ENCODE results near the gene GAB2.

Gene GAB2

DNA sequence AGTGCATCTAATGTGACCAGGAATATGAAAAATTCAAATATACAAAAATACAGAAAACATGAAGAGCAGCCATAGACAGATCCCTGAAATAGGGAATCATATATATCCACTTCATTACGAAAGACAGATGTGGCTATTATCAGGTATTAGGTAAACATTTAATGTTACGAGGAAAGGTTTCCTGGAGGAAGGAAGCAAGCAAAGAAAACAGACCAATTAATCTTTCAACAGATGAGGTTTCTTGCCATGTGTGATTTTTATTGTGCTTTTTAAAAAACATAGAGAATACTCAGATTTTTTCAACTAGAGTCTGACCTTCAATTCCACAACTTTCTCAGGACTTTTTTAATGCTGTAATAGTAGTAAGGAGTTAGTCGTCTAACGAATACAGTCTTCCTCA, 24.3 kb upstream of the GAB2 start:
- Histone ChIP-seq H3K27ac (no peak overlapping the region), H3K4me3 (no peak overlapping the region)
- DNase-seq (ENCODE audit: low spot score), result no peak
- TF ChIP-seq, protein P1, sequence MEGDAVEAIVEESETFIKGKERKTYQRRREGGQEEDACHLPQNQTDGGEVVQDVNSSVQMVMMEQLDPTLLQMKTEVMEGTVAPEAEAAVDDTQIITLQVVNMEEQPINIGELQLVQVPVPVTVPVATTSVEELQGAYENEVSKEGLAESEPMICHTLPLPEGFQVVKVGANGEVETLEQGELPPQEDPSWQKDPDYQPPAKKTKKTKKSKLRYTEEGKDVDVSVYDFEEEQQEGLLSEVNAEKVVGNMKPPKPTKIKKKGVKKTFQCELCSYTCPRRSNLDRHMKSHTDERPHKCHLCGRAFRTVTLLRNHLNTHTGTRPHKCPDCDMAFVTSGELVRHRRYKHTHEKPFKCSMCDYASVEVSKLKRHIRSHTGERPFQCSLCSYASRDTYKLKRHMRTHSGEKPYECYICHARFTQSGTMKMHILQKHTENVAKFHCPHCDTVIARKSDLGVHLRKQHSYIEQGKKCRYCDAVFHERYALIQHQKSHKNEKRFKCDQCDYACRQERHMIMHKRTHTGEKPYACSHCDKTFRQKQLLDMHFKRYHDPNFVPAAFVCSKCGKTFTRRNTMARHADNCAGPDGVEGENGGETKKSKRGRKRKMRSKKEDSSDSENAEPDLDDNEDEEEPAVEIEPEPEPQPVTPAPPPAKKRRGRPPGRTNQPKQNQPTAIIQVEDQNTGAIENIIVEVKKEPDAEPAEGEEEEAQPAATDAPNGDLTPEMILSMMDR (IDR thresholded peaks at IDR 0.05), result no peak

- Histone ChIP-seq H3K27ac (no peak overlapping the region), H3K4me3 (no peak overlapping the region)
- TF ChIP-seq, protein P1 (IDR thresholded peaks at IDR 0.05), result no peak
- no peak for DNase-seq (ENCODE audit: low spot score)
These were observed 20.8 kb upstream of the GAB2 start for GRCh38 chr11:78438298-78438975.

DNA sequence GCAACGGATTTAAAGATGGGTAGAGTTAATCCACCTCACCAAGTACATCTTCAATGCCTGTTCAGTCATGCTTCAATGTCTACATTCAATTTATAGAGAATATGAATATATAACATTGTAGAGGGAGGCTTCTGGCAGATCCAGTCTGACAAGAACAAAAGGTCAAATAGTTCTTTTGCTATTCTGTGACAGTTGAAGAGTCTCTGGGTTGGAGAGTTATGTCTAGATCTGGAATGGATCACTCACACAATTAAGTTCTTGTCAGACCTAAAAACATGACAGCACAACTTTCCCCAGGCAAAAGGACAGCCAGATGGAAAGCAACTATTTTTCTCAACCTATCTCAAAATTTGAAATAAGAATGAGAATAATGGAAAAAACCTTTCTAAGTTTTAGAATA, 15.3 kb upstream of the GAB2 start:
- TF ChIP-seq, protein P1 (IDR thresholded peaks at IDR 0.05), result no peak
- Histone ChIP-seq H3K27ac (no peak overlapping the region), H3K4me3 (no peak overlapping the region)
- no peak for DNase-seq (ENCODE audit: low spot score)

GRCh38 chr11:78432058-78432515, 14.5 kb upstream of the GAB2 start:
- TF ChIP-seq, protein P1 (IDR thresholded peaks at IDR 0.05), result no peak
- DNase-seq (ENCODE audit: low spot score), result no peak
- no peak overlapping the region for H3K27ac ChIP-seq

GRCh38 chr11:78429660-78430059, 12.0 kb upstream of the GAB2 start:
- TF ChIP-seq, protein P1 (IDR thresholded peaks at IDR 0.05), result no peak
- Histone ChIP-seq H3K4me3 (no peak overlapping the region), H3K27ac (no peak overlapping the region)
- no peak for DNase-seq (ENCODE audit: low spot score)

More at GRCh38 chr11:78432058-78432515, 14.5 kb upstream of the GAB2 start:
- H3K4me3 ChIP-seq, result no peak overlapping the region

- Histone ChIP-seq H3K4me3 (no peak overlapping the region), H3K27ac (no peak overlapping the region)
- DNase-seq (ENCODE audit: low spot score), result no peak
- TF ChIP-seq, protein P1 (IDR thresholded peaks at IDR 0.05), result no peak
These were observed 11.6 kb upstream of the GAB2 start for GRCh38 chr11:78429209-78429608.

GRCh38 chr11:78428773-78429172, 11.2 kb upstream of the GAB2 start:
- H3K4me3 ChIP-seq, result no peak overlapping the region
- H3K27ac ChIP-seq, result no peak overlapping the region
- no peak for DNase-seq (ENCODE audit: low spot score)
- TF ChIP-seq, protein P1 (IDR thresholded peaks at IDR 0.05), result no peak

All from coronary artery (tissue), 2 donors.